HepG2 (cell line): Measurements from ENCODE around the gene GUK1. TPM values are rescaled to one million over a fixed set of nuclear protein-coding genes. Genes with fewer than 3 reads are reported as not detected.

Source experiments
- ARID2 ChIP-seq: sonication (generic); formaldehyde crosslinking; IDR thresholded peaks from 2 replicates; pipeline ENCODE4 v1.8.1; 2022; ENCODE audit warnings: mild to moderate bottlenecking, missing genetic modification reagents, borderline replicate concordance
- CHCHD3 ChIP-seq: sonication (generic); formaldehyde crosslinking; IDR thresholded peaks from 2 replicates; pipeline ENCODE4 v1.8.0; 2022; ENCODE audit warnings: mild to moderate bottlenecking, missing genetic modification reagents, moderate library complexity
- KDM5B ChIP-seq: sonication (generic); formaldehyde crosslinking; IDR thresholded peaks from 2 replicates; pipeline ENCODE4 v1.4.0; 2020; ENCODE audit warnings: missing genetic modification reagents, mild to moderate bottlenecking, borderline replicate concordance
- MTF2 ChIP-seq: sonication (generic); formaldehyde crosslinking; IDR thresholded peaks from 2 replicates; pipeline ENCODE4 v1.5.0; 2020; ENCODE audit warnings: missing genetic modification reagents, borderline replicate concordance
- NR2F6 ChIP-seq, 2 experiments: IDR thresholded peaks; 2 replicates each; pipeline ENCODE4 v1.6.1; 2016; ENCODE audit warnings: antibody characterized with exemption in 1 of 2, mild to moderate bottlenecking in 1 of 2
- RARA ChIP-seq: IDR thresholded peaks from 2 replicates; pipeline ENCODE4 v1.6.1; 2016; ENCODE audit warnings: missing genetic modification reagents, missing compliant biosample characterization
- SOX6 ChIP-seq, 2 experiments: fragments of 450-650 bp in 1 of 2; sonication (generic) in 1 of 2; formaldehyde crosslinking in 1 of 2; IDR thresholded peaks; 2 replicates each; pipeline versions ENCODE4 v1.4.0 to v1.6.1; 2017 to 2020; ENCODE audit warnings: antibody characterized with exemption in 1 of 2, mild to moderate bottlenecking in 1 of 2, missing genetic modification reagents in 1 of 2
- ZNF354B ChIP-seq: sonication (generic); formaldehyde crosslinking; IDR thresholded peaks from 2 replicates; pipeline ENCODE4 v1.8.0; 2022; ENCODE audit warnings: mild to moderate bottlenecking, missing genetic modification reagents
- polyA plus RNA-seq, 8 experiments: library from polyadenylated mRNA; depleted of rRNA in 3 of 8; stranded (reverse) in 7 of 8; unstranded in 1 of 8; fragments of >200 nt; fragmentation: Illumina TruSeq in 4 of 8; extraction: Trizol in 4 of 8; gene quantifications; 2 replicates each; pipeline versions ENCODE4 v1.2.1 to v1.2.3, GENCODE V29; 2011 to 2016; ENCODE audit warnings: low read depth in 4 of 8, missing spikeins in 1 of 8, mixed read lengths in 1 of 8; ENCODE audit not compliant: insufficient read depth in 1 of 8
- total RNA-seq, 5 experiments: library from RNA; depleted of rRNA; stranded (reverse); fragments of >200 nt; fragmentation: Illumina TruSeq; extraction: Trizol; gene quantifications; 2 replicates each; pipeline ENCODE4 v1.2.3, GENCODE V29; 2016; ENCODE audit warnings: low read depth in 1 of 5
- TF ChIP-seq, protein P1 (sequence below), 2 experiments: fragments of 450-650 bp in 1 of 2; sonication (generic) in 1 of 2; formaldehyde crosslinking in 1 of 2; IDR thresholded peaks; 2 replicates each; pipeline versions ENCODE4 v1.6.1 to v1.8.0; 2016 to 2022; ENCODE audit warnings: antibody characterized with exemption in 1 of 2, mild to moderate bottlenecking in 1 of 2, missing genetic modification reagents in 1 of 2
- TF ChIP-seq, protein P2 (sequence below): sonication (generic); formaldehyde crosslinking; IDR thresholded peaks from 2 replicates; pipeline ENCODE4 v1.4.0; 2020; ENCODE audit warnings: missing genetic modification reagents
- TF ChIP-seq, protein P3 (sequence below): sonication (generic); formaldehyde crosslinking; IDR thresholded peaks from 2 replicates; pipeline ENCODE4 v1.4.0; 2020; ENCODE audit warnings: mild to moderate bottlenecking, missing genetic modification reagents

The GUK1 gene
- total and polyA plus RNA-seq, 2 of the 13 experiments (the other 11 are each of a cell fraction or from before 2014, with no cell fraction given) = 116 to 154 TPM

DNA sequence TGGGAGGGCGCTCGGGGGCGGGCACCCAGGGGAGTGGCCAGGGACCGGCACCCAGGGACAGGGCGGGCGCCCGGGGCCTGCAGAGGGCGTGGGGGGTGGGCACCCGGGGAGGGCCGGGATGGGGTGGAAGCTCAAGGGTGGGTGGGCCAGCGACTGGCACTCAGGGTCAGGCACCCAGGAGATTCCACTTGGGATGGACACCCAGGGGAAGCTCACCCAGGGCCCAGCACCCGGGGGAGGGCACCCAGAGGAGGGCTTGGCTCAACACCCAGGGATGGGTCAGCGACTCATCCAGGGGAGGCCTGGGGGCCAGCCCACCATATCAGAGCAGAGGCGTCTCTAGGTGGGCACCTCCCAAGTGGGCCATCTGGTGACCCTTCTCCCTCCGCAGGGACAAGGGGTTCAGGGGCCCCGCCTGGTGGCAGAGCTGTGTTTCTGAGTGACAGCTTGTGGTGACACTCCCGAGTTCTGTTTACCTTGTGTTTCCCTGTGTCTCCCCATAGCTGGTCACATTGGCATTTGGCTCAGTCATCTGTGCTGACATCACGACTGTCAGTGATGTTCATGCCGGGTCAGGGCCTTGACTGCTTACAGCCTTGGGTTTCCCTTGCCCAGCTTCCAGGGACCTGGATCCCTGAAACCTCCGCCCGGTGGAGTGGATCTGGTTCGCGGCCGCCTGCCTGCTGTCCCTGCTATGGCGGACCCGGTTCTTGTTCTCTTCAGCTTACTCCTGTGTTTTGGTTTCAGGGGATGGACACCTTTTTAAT, 26.3 kb downstream of the GUK1 start (continued):
- TF ChIP-seq, protein P1, sequence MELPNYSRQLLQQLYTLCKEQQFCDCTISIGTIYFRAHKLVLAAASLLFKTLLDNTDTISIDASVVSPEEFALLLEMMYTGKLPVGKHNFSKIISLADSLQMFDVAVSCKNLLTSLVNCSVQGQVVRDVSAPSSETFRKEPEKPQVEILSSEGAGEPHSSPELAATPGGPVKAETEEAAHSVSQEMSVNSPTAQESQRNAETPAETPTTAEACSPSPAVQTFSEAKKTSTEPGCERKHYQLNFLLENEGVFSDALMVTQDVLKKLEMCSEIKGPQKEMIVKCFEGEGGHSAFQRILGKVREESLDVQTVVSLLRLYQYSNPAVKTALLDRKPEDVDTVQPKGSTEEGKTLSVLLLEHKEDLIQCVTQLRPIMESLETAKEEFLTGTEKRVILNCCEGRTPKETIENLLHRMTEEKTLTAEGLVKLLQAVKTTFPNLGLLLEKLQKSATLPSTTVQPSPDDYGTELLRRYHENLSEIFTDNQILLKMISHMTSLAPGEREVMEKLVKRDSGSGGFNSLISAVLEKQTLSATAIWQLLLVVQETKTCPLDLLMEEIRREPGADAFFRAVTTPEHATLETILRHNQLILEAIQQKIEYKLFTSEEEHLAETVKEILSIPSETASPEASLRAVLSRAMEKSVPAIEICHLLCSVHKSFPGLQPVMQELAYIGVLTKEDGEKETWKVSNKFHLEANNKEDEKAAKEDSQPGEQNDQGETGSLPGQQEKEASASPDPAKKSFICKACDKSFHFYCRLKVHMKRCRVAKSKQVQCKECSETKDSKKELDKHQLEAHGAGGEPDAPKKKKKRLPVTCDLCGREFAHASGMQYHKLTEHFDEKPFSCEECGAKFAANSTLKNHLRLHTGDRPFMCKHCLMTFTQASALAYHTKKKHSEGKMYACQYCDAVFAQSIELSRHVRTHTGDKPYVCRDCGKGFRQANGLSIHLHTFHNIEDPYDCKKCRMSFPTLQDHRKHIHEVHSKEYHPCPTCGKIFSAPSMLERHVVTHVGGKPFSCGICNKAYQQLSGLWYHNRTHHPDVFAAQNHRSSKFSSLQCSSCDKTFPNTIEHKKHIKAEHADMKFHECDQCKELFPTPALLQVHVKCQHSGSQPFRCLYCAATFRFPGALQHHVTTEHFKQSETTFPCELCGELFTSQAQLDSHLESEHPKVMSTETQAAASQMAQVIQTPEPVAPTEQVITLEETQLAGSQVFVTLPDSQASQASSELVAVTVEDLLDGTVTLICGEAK (IDR thresholded peaks at IDR 0.05) = no peak
- TF ChIP-seq, protein P1 (CRISPR knock-in tag; IDR thresholded peaks at IDR 0.05) = peak; percentile 29; the same call in 1 of the 2 replicates
- TF ChIP-seq, protein P2, sequence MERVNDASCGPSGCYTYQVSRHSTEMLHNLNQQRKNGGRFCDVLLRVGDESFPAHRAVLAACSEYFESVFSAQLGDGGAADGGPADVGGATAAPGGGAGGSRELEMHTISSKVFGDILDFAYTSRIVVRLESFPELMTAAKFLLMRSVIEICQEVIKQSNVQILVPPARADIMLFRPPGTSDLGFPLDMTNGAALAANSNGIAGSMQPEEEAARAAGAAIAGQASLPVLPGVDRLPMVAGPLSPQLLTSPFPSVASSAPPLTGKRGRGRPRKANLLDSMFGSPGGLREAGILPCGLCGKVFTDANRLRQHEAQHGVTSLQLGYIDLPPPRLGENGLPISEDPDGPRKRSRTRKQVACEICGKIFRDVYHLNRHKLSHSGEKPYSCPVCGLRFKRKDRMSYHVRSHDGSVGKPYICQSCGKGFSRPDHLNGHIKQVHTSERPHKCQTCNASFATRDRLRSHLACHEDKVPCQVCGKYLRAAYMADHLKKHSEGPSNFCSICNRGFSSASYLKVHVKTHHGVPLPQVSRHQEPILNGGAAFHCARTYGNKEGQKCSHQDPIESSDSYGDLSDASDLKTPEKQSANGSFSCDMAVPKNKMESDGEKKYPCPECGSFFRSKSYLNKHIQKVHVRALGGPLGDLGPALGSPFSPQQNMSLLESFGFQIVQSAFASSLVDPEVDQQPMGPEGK = no peak; the same call in 1 of the 2 replicates
- TF ChIP-seq SOX6 (IDR thresholded peaks at IDR 0.05) = no peak
- no peak; the same call in 1 of the 2 replicates for TF ChIP-seq SOX6 (CRISPR knock-in tag; IDR thresholded peaks at IDR 0.05)
- no peak for TF ChIP-seq ARID2 (CRISPR knock-in tag)
- no peak for TF ChIP-seq CHCHD3 (CRISPR knock-in tag)
- TF ChIP-seq KDM5B (CRISPR knock-in tag) = no peak
- no peak for TF ChIP-seq MTF2
- TF ChIP-seq RARA (CRISPR knock-in tag) = peak; percentile 50; the same call in 1 of the 2 replicates
- TF ChIP-seq, protein P3, sequence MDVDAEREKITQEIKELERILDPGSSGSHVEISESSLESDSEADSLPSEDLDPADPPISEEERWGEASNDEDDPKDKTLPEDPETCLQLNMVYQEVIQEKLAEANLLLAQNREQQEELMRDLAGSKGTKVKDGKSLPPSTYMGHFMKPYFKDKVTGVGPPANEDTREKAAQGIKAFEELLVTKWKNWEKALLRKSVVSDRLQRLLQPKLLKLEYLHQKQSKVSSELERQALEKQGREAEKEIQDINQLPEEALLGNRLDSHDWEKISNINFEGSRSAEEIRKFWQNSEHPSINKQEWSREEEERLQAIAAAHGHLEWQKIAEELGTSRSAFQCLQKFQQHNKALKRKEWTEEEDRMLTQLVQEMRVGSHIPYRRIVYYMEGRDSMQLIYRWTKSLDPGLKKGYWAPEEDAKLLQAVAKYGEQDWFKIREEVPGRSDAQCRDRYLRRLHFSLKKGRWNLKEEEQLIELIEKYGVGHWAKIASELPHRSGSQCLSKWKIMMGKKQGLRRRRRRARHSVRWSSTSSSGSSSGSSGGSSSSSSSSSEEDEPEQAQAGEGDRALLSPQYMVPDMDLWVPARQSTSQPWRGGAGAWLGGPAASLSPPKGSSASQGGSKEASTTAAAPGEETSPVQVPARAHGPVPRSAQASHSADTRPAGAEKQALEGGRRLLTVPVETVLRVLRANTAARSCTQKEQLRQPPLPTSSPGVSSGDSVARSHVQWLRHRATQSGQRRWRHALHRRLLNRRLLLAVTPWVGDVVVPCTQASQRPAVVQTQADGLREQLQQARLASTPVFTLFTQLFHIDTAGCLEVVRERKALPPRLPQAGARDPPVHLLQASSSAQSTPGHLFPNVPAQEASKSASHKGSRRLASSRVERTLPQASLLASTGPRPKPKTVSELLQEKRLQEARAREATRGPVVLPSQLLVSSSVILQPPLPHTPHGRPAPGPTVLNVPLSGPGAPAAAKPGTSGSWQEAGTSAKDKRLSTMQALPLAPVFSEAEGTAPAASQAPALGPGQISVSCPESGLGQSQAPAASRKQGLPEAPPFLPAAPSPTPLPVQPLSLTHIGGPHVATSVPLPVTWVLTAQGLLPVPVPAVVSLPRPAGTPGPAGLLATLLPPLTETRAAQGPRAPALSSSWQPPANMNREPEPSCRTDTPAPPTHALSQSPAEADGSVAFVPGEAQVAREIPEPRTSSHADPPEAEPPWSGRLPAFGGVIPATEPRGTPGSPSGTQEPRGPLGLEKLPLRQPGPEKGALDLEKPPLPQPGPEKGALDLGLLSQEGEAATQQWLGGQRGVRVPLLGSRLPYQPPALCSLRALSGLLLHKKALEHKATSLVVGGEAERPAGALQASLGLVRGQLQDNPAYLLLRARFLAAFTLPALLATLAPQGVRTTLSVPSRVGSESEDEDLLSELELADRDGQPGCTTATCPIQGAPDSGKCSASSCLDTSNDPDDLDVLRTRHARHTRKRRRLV (CRISPR knock-in tag) = no peak
- TF ChIP-seq ZNF354B (CRISPR knock-in tag) = 0 out of 2 replicates have a peak, but pooled peaks have one; percentile 42
- TF ChIP-seq NR2F6 (IDR thresholded peaks at IDR 0.05) = no peak
- 0 out of 2 replicates have a peak, but pooled peaks have one; percentile 40 for TF ChIP-seq NR2F6 (CRISPR knock-in tag; IDR thresholded peaks at IDR 0.05)
